WERI-Rb-1 (cell line): Measurements from ENCODE around the gene CLP1.

Source experiments
- DNase-seq: peaks from one replicate; pipeline ENCODE4 v3.0.0-alpha.2; 2020
- H3K27ac ChIP-seq: fragments of 250-450 bp; sonication (Bioruptor Pico); 2 replicates; pipeline ENCODE4 v1.5.1; 2020; ENCODE audit warnings: mild to moderate bottlenecking, moderate library complexity
- H3K27me3 ChIP-seq: fragments of 250-450 bp; sonication (Bioruptor Pico); 2 replicates; pipeline ENCODE4 v1.5.1; 2021; ENCODE audit warnings: mild to moderate bottlenecking, low read depth, moderate library complexity; ENCODE audit not compliant: insufficient read depth, severe bottlenecking
- H3K36me3 ChIP-seq: fragments of 250-450 bp; sonication (Bioruptor Pico); 2 replicates; pipeline ENCODE4 v1.5.1; 2020; ENCODE audit warnings: mild to moderate bottlenecking, moderate library complexity
- H3K4me3 ChIP-seq: 2 replicates; pipeline ENCODE4 v1.5.1; 2011; ENCODE audit warnings: low read depth, mild to moderate bottlenecking, control low read depth, low read length
- H3K9me3 ChIP-seq: fragments of 250-450 bp; sonication (Bioruptor Pico); 2 replicates; pipeline ENCODE4 v1.5.1; 2021; ENCODE audit warnings: mild to moderate bottlenecking, moderate library complexity; ENCODE audit not compliant: severe bottlenecking
- CTCF ChIP-seq: IDR thresholded peaks from 2 replicates; pipeline ENCODE4 v1.5.1; 2011; ENCODE audit warnings: low read depth, mild to moderate bottlenecking, control low read depth, inconsistent platforms, low read length

The CLP1 gene

GRCh38 chr11:57647372-57647771, 10.2 kb upstream of the CLP1 start:
- Histone ChIP-seq H3K9me3 (no peaks in the 10 kb centered on the region), H3K27me3 (peaks cover 56% of the 10 kb centered on the region), H3K36me3 (no peaks in the 10 kb centered on the region), H3K27ac (no peak overlapping the region), H3K4me3 (no peak overlapping the region)
- no peak for TF ChIP-seq CTCF
- no peak for DNase-seq

- no peak for TF ChIP-seq CTCF
Measured at GRCh38 chr11:57647960-57648800, 9.4 kb upstream of the CLP1 start.

GRCh38 chr11:57648801-57649735, 8.5 kb upstream of the CLP1 start:
- no peak for TF ChIP-seq CTCF

More at GRCh38 chr11:57647960-57648800, 9.4 kb upstream of the CLP1 start:
- H3K4me3 ChIP-seq = no peak overlapping the region
- no peak overlapping the region for H3K27ac ChIP-seq
- no peak for DNase-seq
- no peaks in the 10 kb centered on the region for H3K9me3 ChIP-seq
- H3K36me3 ChIP-seq = no peaks in the 10 kb centered on the region
- peaks cover 51% of the 10 kb centered on the region for H3K27me3 ChIP-seq

GRCh38 chr11:57649826-57650738, 7.5 kb upstream of the CLP1 start, which contains the start of gene YPEL4:
Gene YPEL4 (minus strand): TSS chr11:57649912. CDS start chr11:57647107, 2,805 bp downstream.
- Histone ChIP-seq H3K9me3 (no peaks in the 10 kb centered on the region), H3K4me3 (peak within 1 kb of the TSS; percentile 16), H3K27ac (no peak within 1 kb of the TSS), H3K27me3 (peaks cover 39% of the 10 kb centered on the region), H3K36me3 (no peaks in the 10 kb centered on the region)
- DNase-seq = no peak
- TF ChIP-seq CTCF = no peak

More at GRCh38 chr11:57648801-57649735, 8.5 kb upstream of the CLP1 start:
- Histone ChIP-seq H3K27ac (no peak overlapping the region), H3K36me3 (no peaks in the 10 kb centered on the region), H3K4me3 (peak overlapping the region; percentile 16), H3K27me3 (peaks cover 45% of the 10 kb centered on the region), H3K9me3 (no peaks in the 10 kb centered on the region)
- DNase-seq = no peak

- Histone ChIP-seq H3K27ac (no peak overlapping the region), H3K36me3 (no peaks in the 10 kb centered on the region), H3K9me3 (no peaks in the 10 kb centered on the region), H3K27me3 (peaks cover 37% of the 10 kb centered on the region), H3K4me3 (no peak overlapping the region)
- TF ChIP-seq CTCF = no peak
- no peak for DNase-seq
Measured at GRCh38 chr11:57650739-57651090, 6.8 kb upstream of the CLP1 start.
